HEK293T (cell line): ENCODE results near the gene SPATA32.

ENCODE experiments used
- ARNT ChIP-seq: fragments of 450-650 bp; IDR thresholded peaks from 2 replicates; pipeline ENCODE4 v1.6.1; 2017; ENCODE audit warnings: mild to moderate bottlenecking
- BHLHE40 ChIP-seq: fragments of 450-650 bp; IDR thresholded peaks from 2 replicates; pipeline ENCODE4 v1.6.1; 2016; ENCODE audit warnings: mild to moderate bottlenecking, moderate library complexity, borderline replicate concordance
- ELF4 ChIP-seq: fragments of 450-650 bp; IDR thresholded peaks from 2 replicates; pipeline ENCODE4 v1.6.1; 2017; ENCODE audit warnings: antibody characterized with exemption
- FOXA1 ChIP-seq: fragments of 450-650 bp; IDR thresholded peaks from 2 replicates; pipeline ENCODE4 v1.6.1; 2016; ENCODE audit warnings: mild to moderate bottlenecking
- FOXK2 ChIP-seq: fragments of 450-650 bp; IDR thresholded peaks from 2 replicates; pipeline ENCODE4 v1.6.1; 2016; ENCODE audit warnings: mild to moderate bottlenecking
- FOXM1 ChIP-seq: fragments of 450-650 bp; IDR thresholded peaks from 2 replicates; pipeline ENCODE4 v1.6.1; 2017; ENCODE audit warnings: mild to moderate bottlenecking, borderline replicate concordance
- HDGF ChIP-seq: fragments of 450-650 bp; IDR thresholded peaks from 2 replicates; pipeline ENCODE4 v1.6.1; 2017; ENCODE audit warnings: antibody characterized with exemption, borderline replicate concordance
- L3MBTL2 ChIP-seq: fragments of 450-650 bp; conservative IDR thresholded peaks from 2 replicates; pipeline ENCODE4 v1.6.1; 2016; ENCODE audit warnings: mild to moderate bottlenecking
- NFRKB ChIP-seq: fragments of 450-650 bp; IDR thresholded peaks from 2 replicates; pipeline ENCODE4 v1.6.1; 2016; ENCODE audit warnings: mild to moderate bottlenecking, moderate library complexity
- SP1 ChIP-seq: fragments of 450-650 bp; IDR thresholded peaks from 2 replicates; pipeline ENCODE4 v1.6.1; 2017
- SUZ12 ChIP-seq: fragments of 450-650 bp; IDR thresholded peaks from 2 replicates; pipeline ENCODE4 v1.6.1; 2016; ENCODE audit warnings: mild to moderate bottlenecking
- TARDBP ChIP-seq: fragments of 450-650 bp; IDR thresholded peaks from 2 replicates; pipeline ENCODE4 v1.6.1; 2016
- ZNF384 ChIP-seq: fragments of 450-650 bp; IDR thresholded peaks from 2 replicates; pipeline ENCODE4 v1.6.1; 2016
- TF ChIP-seq, protein P1 (sequence below): fragments of 450-650 bp; IDR thresholded peaks from 2 replicates; pipeline ENCODE4 v1.6.1; 2016

DNA sequence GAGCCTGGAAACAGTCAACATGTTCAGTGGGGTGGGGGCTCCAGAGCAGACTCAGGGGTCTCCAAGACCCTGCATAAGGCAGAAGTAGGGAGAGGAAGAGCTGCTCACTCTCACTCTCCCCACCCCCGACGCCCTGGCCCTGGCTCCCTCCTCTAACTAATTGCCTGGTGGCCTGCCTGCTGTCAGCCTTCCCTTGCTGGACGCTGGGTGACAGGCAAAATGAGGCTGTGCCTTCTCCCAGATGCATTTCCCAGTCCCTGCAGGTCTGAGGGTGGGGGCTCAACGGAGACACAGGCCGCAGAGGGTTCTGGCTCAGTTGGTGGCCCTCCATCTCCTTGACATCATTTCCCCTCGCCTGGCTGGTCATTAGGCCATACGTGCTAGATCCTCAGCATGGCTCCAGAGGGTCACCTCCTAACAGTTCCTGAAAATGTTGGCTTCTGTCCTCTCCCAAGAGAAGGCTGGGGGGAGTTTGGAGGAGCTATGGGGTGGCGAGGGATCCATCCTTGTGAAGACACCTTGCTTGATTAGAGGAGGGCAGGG lies 38.8 kb downstream of the SPATA32 start:
- TF ChIP-seq SUZ12, result no peak
- no peak for TF ChIP-seq SP1
- TF ChIP-seq FOXM1, result no peak
- TF ChIP-seq L3MBTL2, result no peak
- TF ChIP-seq, protein P1, sequence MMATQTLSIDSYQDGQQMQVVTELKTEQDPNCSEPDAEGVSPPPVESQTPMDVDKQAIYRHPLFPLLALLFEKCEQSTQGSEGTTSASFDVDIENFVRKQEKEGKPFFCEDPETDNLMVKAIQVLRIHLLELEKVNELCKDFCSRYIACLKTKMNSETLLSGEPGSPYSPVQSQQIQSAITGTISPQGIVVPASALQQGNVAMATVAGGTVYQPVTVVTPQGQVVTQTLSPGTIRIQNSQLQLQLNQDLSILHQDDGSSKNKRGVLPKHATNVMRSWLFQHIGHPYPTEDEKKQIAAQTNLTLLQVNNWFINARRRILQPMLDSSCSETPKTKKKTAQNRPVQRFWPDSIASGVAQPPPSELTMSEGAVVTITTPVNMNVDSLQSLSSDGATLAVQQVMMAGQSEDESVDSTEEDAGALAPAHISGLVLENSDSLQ, result no peak
- no peak for TF ChIP-seq ZNF384
- TF ChIP-seq BHLHE40, result no peak
- no peak for TF ChIP-seq ELF4
- TF ChIP-seq FOXK2, result no peak
- no peak for TF ChIP-seq TARDBP
- TF ChIP-seq HDGF, result no peak
- no peak for TF ChIP-seq FOXA1
- TF ChIP-seq ARNT, result no peak
- TF ChIP-seq NFRKB, result no peak
